Peyer's patch (tissue), 4 donors: ENCODE results near the gene ARHGAP20. TPM values are rescaled to one million over a fixed set of nuclear protein-coding genes. Genes with fewer than 3 reads are reported as not detected.

Source experiments
- DNase-seq, 3 donors: peaks; one replicate each; pipeline ENCODE4 v3.0.0-alpha.2; 2017 to 2019
- H3K27ac ChIP-seq, 4 donors: fragments of 200-600 bp; sonication (generic); one replicate each; pipeline ENCODE4 v1.5.1; 2016 to 2019
- H3K27me3 ChIP-seq, 2 donors: fragments of 200-600 bp; sonication (generic); one replicate each; pipeline ENCODE4 v1.5.1; 2019
- H3K36me3 ChIP-seq, 3 donors: fragments of 200-600 bp; sonication (generic); one replicate each; pipeline ENCODE4 v1.5.1; 2016 to 2019
- H3K4me1 ChIP-seq, 4 donors: fragments of 200-600 bp; sonication (generic); one replicate each; pipeline ENCODE4 v1.5.1; 2016 to 2019
- H3K4me3 ChIP-seq, 4 donors: fragments of 200-600 bp; sonication (generic); 1 replicate in 3 of 4; 2 replicates in 1 of 4; pipeline ENCODE4 v1.5.1; 2016 to 2019; ENCODE audit warnings: mild to moderate bottlenecking in 1 of 4
- H3K9me3 ChIP-seq, 4 donors: fragments of 200-600 bp; sonication (generic); one replicate each; pipeline ENCODE4 v1.5.1; 2016 to 2019; ENCODE audit warnings: mild to moderate bottlenecking in 1 of 4
- CTCF ChIP-seq, 6 experiments: fragments of 450-650 bp in 4 of 6; fragments of 200-600 bp in 2 of 6; sonication (generic) in 1 of 6; IDR thresholded peaks; one replicate each; pipeline ENCODE4 v1.5.1; 2017 to 2019; ENCODE audit warnings: antibody characterized with exemption in 6 of 6, mild to moderate bottlenecking in 3 of 6, moderate library complexity in 1 of 6
- POLR2A ChIP-seq, 2 donors: fragments of 450-650 bp; IDR thresholded peaks; one replicate each; pipeline ENCODE4 v1.5.1; 2017; ENCODE audit warnings: antibody characterized with exemption in 2 of 2, mild to moderate bottlenecking in 2 of 2, moderate library complexity in 2 of 2
- total RNA-seq, 4 donors: library from RNA; depleted of rRNA; stranded (reverse); fragments of >200 nt; gene quantifications; one replicate each; pipeline ENCODE4 v1.1.0, GENCODE V29; 2016

The ARHGAP20 gene
- total RNA-seq, 4 donors from 2014 or later, result 1.8 to 9.9 (median 2.3) TPM

DNA sequence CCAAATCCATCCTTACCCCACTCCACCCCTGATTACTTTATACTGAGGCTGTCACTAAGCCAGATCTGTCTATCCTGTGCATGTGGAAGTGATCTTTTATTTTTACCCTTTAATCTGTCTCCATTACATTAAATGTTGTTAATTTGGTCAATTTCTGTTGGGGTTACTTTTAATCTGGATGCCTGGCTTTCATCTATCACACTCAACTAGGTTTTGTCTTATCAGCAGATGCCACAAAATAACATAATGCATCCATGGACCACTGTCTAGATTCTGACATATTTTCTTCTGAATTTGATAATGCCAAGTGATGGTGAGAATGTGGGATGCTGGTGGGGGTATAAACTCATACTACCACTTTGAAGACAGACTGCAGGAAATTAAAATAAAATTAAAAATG, 174.1 kb downstream of the ARHGAP20 start:
- Histone ChIP-seq H3K4me3 (no peak overlapping the region), H3K27ac (no peak overlapping the region), H3K27me3 (no peaks in the 10 kb centered on the region), H3K4me1 (no peaks in the 10 kb centered on the region), H3K9me3 (no peaks in the 10 kb centered on the region), H3K36me3 (no peaks in the 10 kb centered on the region)
- TF ChIP-seq POLR2A (IDR thresholded peaks at IDR 0.05), result no peak
- TF ChIP-seq CTCF (IDR thresholded peaks at IDR 0.05), result no peak
- DNase-seq, result no peak

DNA sequence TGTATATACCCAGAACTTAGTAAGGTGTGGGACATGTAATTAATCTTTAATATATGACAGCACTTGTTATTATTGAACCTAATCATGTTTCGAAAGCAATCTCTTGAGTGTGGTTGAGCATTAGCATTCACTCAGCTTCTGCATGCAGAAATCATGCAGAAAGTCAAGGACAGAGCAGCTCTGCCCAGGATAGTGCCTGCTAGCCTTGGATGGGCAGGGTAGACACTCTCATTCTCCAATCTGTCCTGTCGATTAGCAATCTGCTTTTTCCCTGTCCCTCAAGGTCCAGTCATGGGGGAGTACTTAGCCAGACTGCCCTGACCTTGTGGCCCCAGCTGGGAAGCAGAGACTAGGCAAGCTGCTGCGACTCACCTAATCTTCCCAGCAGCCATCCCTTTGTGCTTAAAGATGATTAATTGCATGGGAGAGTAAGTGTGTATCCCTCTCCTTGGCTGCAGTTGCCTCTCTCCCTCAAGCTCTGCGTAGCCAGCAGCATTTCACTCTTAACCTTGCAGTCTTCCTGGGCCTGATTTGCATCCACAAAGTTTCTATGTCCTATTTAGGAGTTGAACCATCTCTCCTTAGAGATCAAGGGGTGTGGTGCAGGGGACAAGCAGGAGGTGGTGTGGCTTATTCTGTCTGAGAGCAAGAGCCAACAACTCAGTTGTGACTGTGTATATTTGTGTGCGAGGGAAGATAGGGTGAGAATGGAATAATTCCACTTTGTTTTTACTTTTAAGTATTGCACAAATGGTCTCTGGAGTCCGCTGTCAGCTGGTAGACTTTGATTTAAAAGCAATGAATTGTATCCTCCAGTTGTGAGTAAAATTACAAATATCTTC, 181.1 kb downstream of the ARHGAP20 start:
- no peaks in the 10 kb centered on the region for H3K9me3 ChIP-seq
- H3K36me3 ChIP-seq, result no peaks in the 10 kb centered on the region
- DNase-seq, result no peak
- no peaks in the 10 kb centered on the region for H3K27me3 ChIP-seq
- no peaks in the 10 kb centered on the region for H3K4me1 ChIP-seq
- no peak overlapping the region for H3K27ac ChIP-seq
- TF ChIP-seq CTCF (IDR thresholded peaks at IDR 0.05), result no peak
- TF ChIP-seq POLR2A (IDR thresholded peaks at IDR 0.05), result no peak
- no peak overlapping the region for H3K4me3 ChIP-seq

- DNase-seq, result no peak
- H3K27me3 ChIP-seq, result no peaks in the 10 kb centered on the region
Observed at GRCh38 chr11:110529043-110529442, 183.2 kb downstream of the ARHGAP20 start.

DNA sequence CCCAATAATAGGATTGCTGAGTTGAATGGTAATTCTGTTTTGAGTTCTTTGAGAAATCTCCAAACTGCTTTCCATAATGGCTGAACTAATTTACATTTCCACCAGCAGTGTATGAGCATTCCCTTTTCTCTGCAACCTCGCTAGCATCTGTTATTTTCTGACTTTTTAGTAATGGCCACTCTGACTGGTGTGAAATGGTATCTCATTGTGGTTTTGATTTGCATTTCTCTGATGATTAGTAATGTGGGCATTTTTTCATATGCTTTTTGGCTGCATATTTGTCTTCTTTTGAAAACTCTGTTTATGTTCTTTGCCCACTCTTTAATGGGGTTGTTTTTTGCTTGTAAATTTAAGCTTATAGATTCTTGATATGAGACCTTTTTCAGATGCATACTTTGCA, 185.1 kb downstream of the ARHGAP20 start:
- Histone ChIP-seq H3K9me3 (no peaks in the 10 kb centered on the region), H3K27ac (no peak overlapping the region), H3K36me3 (no peaks in the 10 kb centered on the region), H3K27me3 (no peaks in the 10 kb centered on the region), H3K4me1 (peaks cover 0 to 5% (median 0%) of the 10 kb centered on the region in 4 donors), H3K4me3 (no peak overlapping the region)
- DNase-seq, result no peak
- TF ChIP-seq POLR2A (IDR thresholded peaks at IDR 0.05) (no peak), CTCF (IDR thresholded peaks at IDR 0.05) (peak in 1 of 6 experiments; percentile 5)

More at GRCh38 chr11:110529043-110529442, 183.2 kb downstream of the ARHGAP20 start:
- Histone ChIP-seq H3K9me3 (no peaks in the 10 kb centered on the region), H3K4me3 (no peak overlapping the region), H3K4me1 (peaks cover 0 to 5% (median 0%) of the 10 kb centered on the region in 4 donors), H3K27ac (no peak overlapping the region), H3K36me3 (no peaks in the 10 kb centered on the region)
- TF ChIP-seq CTCF (IDR thresholded peaks at IDR 0.05), result peak in 2 of 6 experiments; percentile 25 to 34
- no peak for TF ChIP-seq POLR2A (IDR thresholded peaks at IDR 0.05)
